Liver (tissue), 9 donors: ENCODE data around the gene UTP4. TPM values are rescaled to one million over a fixed set of nuclear protein-coding genes. Genes with fewer than 3 reads are reported as not detected.

Source experiments
- DNase-seq: peaks from one replicate; pipeline ENCODE4 v3.0.0-alpha.2; 2017; ENCODE audit warnings: low spot score
- H3K27ac ChIP-seq, 2 donors: one replicate each; pipeline ENCODE4 v1.7.0; 2013; ENCODE audit warnings: inconsistent platforms in 2 of 2, low read length in 2 of 2, control low read depth in 1 of 2, low read depth in 1 of 2, mild to moderate bottlenecking in 1 of 2
- H3K27me3 ChIP-seq, 4 donors: one replicate each; pipeline versions ENCODE4 v1.6.1 to v1.7.0; 2013; ENCODE audit warnings: low read length in 3 of 4, inconsistent platforms in 1 of 4, mild to moderate bottlenecking in 1 of 4, moderate library complexity in 1 of 4; ENCODE audit not compliant: control insufficient read depth in 4 of 4, insufficient read depth in 4 of 4
- H3K36me3 ChIP-seq, 4 donors: one replicate each; pipeline versions ENCODE4 v1.6.1 to v1.7.0; 2013; ENCODE audit warnings: low read length in 3 of 4, mild to moderate bottlenecking in 3 of 4, low read depth in 1 of 4, moderate library complexity in 1 of 4; ENCODE audit not compliant: control insufficient read depth in 4 of 4, insufficient read depth in 3 of 4
- H3K4me1 ChIP-seq, 4 donors: one replicate each; pipeline versions ENCODE4 v1.6.1 to v1.7.0; 2013; ENCODE audit warnings: low read length in 3 of 4, mild to moderate bottlenecking in 3 of 4, moderate library complexity in 1 of 4; ENCODE audit not compliant: control insufficient read depth in 4 of 4, insufficient read depth in 4 of 4
- H3K4me3 ChIP-seq, 3 donors: one replicate each; pipeline versions ENCODE4 v1.6.1 to v1.7.0; 2013; ENCODE audit warnings: low read length in 3 of 3, control low read depth in 1 of 3, low read depth in 1 of 3, mild to moderate bottlenecking in 1 of 3
- H3K9ac ChIP-seq, 2 donors: one replicate each; pipeline ENCODE4 v1.7.0; 2013; ENCODE audit warnings: low read length in 2 of 2, mild to moderate bottlenecking in 2 of 2, moderate library complexity in 2 of 2, control low read depth in 1 of 2, low read depth in 1 of 2
- H3K9me3 ChIP-seq, 4 donors: one replicate each; pipeline versions ENCODE4 v1.6.1 to v1.7.0; 2013; ENCODE audit warnings: low read length in 3 of 4; ENCODE audit not compliant: control insufficient read depth in 4 of 4
- EGR1 ChIP-seq, 2 donors: IDR thresholded peaks; 2 replicates each; pipeline ENCODE4 v1.6.1; 2016 to 2018; ENCODE audit warnings: antibody characterized with exemption in 2 of 2, low read depth in 2 of 2
- FOXA2 ChIP-seq: IDR thresholded peaks from 2 replicates; pipeline ENCODE4 v1.6.1; 2016; ENCODE audit warnings: antibody characterized with exemption
- GABPA ChIP-seq, 2 donors: IDR thresholded peaks in 1 of 2; conservative IDR thresholded peaks in 1 of 2; 2 replicates each; pipeline ENCODE4 v1.6.1; 2016; ENCODE audit warnings: antibody characterized with exemption in 2 of 2, mild to moderate bottlenecking in 1 of 2, moderate library complexity in 1 of 2
- HNF4G ChIP-seq: IDR thresholded peaks from 2 replicates; pipeline ENCODE4 v1.6.1; 2016; ENCODE audit warnings: antibody characterized with exemption
- JUND ChIP-seq, 2 donors: IDR thresholded peaks; 2 replicates each; pipeline ENCODE4 v1.6.1; 2016; ENCODE audit warnings: antibody characterized with exemption in 2 of 2
- MAX ChIP-seq: IDR thresholded peaks from 2 replicates; pipeline ENCODE4 v1.6.1; 2016; ENCODE audit warnings: antibody characterized with exemption
- REST ChIP-seq: IDR thresholded peaks from 2 replicates; pipeline ENCODE4 v1.6.1; 2016; ENCODE audit warnings: antibody characterized with exemption, mild to moderate bottlenecking
- RXRA ChIP-seq, 2 donors: IDR thresholded peaks; 2 replicates each; pipeline ENCODE4 v1.6.1; 2017 to 2018; ENCODE audit warnings: antibody characterized with exemption in 2 of 2, mild to moderate bottlenecking in 1 of 2
- SP1 ChIP-seq: IDR thresholded peaks from 2 replicates; pipeline ENCODE4 v1.6.1; 2018; ENCODE audit warnings: antibody characterized with exemption, mild to moderate bottlenecking
- YY1 ChIP-seq: IDR thresholded peaks from 2 replicates; pipeline ENCODE4 v1.6.1; 2016; ENCODE audit warnings: antibody characterized with exemption, mild to moderate bottlenecking
- WGBS: extraction: QIAGEN DNeasy Blood & Tissue Kit; methylation state at CpG from one replicate; pipeline ENCODE4 v1.1.7; 2013; 5-methylcytosine and 5-hydroxymethylcytosine counted together
- polyA plus RNA-seq, 2 donors: library from polyadenylated mRNA; stranded (reverse) in 1 of 2; unstranded in 1 of 2; fragments of 200-250 nt in 1 of 2; fragments of >200 nt in 1 of 2; fragmentation: Nextera tagmentation in 1 of 2; extraction: Ambion mirVana in 1 of 2; gene quantifications; one replicate each; pipeline versions ENCODE4 v1.2.1 to v1.2.3, GENCODE V29; 2013 to 2015
- total RNA-seq, 2 donors: library from RNA; depleted of rRNA; stranded (reverse); fragments of >200 nt; gene quantifications; one replicate each; pipeline ENCODE4 v1.2.3, GENCODE V29; 2014
- TF ChIP-seq, protein P1 (sequence below): IDR thresholded peaks from 2 replicates; pipeline ENCODE4 v1.6.1; 2016; ENCODE audit warnings: antibody characterized with exemption
- TF ChIP-seq, protein P2 (sequence below): IDR thresholded peaks from 2 replicates; pipeline ENCODE4 v1.6.1; 2016; ENCODE audit warnings: antibody characterized with exemption
- TF ChIP-seq, protein P3 (sequence below): fragments of 150-350 bp; IDR thresholded peaks from 2 replicates; pipeline ENCODE4 v1.5.1; 2017; ENCODE audit warnings: improper control_type of control experiment, low read depth, low read length; ENCODE audit not compliant: missing input control
- donor health status: healthy.
- donor health status: healthy.
- donor health status: healthy.
- donor health status: healthy.
- donor health status: healthy.

Gene UTP4
- total and polyA plus RNA-seq, 4 donors: 11.3 to 13.8 (median 12.4) TPM

DNA sequence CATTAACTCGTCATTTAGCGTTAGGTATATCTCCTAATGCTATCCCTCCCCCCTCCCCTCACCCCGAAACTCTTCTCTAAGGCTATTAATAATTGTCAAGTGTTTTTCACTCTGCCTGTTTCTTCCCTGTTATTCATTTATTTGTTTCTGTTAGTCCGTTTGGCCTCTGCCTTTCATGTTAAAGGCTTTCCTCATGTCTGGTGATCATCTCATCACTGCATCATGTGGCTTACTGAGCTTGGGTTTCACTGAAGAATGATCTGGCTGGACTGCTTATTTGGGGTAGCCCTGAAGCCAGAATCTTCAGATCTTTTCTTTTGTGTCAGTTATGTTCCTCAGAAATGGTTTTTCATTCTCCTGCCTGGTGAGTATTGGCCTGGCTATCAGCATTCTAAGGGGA, 9.5 kb downstream of the UTP4 start:
- no peaks in the 10 kb centered on the region for H3K27me3 ChIP-seq
- 95% methylated on average over 4 of the region's 4 CpGs for WGBS
- H3K9me3 ChIP-seq: no peaks in the 10 kb centered on the region
- TF ChIP-seq, protein P1, sequence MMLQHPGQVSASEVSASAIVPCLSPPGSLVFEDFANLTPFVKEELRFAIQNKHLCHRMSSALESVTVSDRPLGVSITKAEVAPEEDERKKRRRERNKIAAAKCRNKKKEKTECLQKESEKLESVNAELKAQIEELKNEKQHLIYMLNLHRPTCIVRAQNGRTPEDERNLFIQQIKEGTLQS: no peak
- no peak for TF ChIP-seq YY1
- TF ChIP-seq REST: no peak
- no peak for TF ChIP-seq MAX
- TF ChIP-seq FOXA2: no peak
- no peak for TF ChIP-seq RXRA (IDR thresholded peaks at IDR 0.05)
- no peaks in the 10 kb centered on the region for H3K4me1 ChIP-seq
- no peak overlapping the region for H3K9ac ChIP-seq
- peaks cover 14 to 63% (median 36%) of the 10 kb centered on the region in 4 donors for H3K36me3 ChIP-seq
- H3K4me3 ChIP-seq: no peak overlapping the region
- no peak for DNase-seq
- no peak overlapping the region for H3K27ac ChIP-seq

- DNase-seq: no peak
- Histone ChIP-seq H3K4me3 (no peak overlapping the region), H3K27me3 (no peaks in the 10 kb centered on the region), H3K36me3 (peaks cover 13 to 54% (median 28%) of the 10 kb centered on the region in 4 donors), H3K9ac (no peak overlapping the region), H3K4me1 (no peaks in the 10 kb centered on the region), H3K9me3 (no peaks in the 10 kb centered on the region), H3K27ac (no peak overlapping the region)
- TF ChIP-seq, protein P1: no peak
- TF ChIP-seq, protein P2, sequence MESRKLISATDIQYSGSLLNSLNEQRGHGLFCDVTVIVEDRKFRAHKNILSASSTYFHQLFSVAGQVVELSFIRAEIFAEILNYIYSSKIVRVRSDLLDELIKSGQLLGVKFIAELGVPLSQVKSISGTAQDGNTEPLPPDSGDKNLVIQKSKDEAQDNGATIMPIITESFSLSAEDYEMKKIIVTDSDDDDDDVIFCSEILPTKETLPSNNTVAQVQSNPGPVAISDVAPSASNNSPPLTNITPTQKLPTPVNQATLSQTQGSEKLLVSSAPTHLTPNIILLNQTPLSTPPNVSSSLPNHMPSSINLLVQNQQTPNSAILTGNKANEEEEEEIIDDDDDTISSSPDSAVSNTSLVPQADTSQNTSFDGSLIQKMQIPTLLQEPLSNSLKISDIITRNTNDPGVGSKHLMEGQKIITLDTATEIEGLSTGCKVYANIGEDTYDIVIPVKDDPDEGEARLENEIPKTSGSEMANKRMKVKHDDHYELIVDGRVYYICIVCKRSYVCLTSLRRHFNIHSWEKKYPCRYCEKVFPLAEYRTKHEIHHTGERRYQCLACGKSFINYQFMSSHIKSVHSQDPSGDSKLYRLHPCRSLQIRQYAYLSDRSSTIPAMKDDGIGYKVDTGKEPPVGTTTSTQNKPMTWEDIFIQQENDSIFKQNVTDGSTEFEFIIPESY: no peak
- TF ChIP-seq HNF4G (no peak), GABPA (IDR thresholded peaks at IDR 0.05 in 1 of 2, conservative IDR thresholded peaks at IDR 0.05 in 1 of 2) (no peak), SP1 (no peak), EGR1 (IDR thresholded peaks at IDR 0.05; ENCODE audit: low read depth in 2 of 2) (no peak), JUND (IDR thresholded peaks at IDR 0.05) (no peak)
- TF ChIP-seq, protein P3, sequence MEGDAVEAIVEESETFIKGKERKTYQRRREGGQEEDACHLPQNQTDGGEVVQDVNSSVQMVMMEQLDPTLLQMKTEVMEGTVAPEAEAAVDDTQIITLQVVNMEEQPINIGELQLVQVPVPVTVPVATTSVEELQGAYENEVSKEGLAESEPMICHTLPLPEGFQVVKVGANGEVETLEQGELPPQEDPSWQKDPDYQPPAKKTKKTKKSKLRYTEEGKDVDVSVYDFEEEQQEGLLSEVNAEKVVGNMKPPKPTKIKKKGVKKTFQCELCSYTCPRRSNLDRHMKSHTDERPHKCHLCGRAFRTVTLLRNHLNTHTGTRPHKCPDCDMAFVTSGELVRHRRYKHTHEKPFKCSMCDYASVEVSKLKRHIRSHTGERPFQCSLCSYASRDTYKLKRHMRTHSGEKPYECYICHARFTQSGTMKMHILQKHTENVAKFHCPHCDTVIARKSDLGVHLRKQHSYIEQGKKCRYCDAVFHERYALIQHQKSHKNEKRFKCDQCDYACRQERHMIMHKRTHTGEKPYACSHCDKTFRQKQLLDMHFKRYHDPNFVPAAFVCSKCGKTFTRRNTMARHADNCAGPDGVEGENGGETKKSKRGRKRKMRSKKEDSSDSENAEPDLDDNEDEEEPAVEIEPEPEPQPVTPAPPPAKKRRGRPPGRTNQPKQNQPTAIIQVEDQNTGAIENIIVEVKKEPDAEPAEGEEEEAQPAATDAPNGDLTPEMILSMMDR: no peak
- WGBS: 91% methylated on average over 11 of the region's 11 CpGs
Observed at GRCh38 chr16:69143116-69143515, 10.7 kb downstream of the UTP4 start.
